GM06990 (cell line): Measurements from ENCODE around the gene CELF3.

ENCODE experiments used
- DNase-seq: peaks from one replicate; pipeline ENCODE4 v3.0.0-alpha.2; 2011; ENCODE audit not compliant: insufficient read length; ENCODE audit errors: extremely low read depth
- H3K27me3 ChIP-seq: replicated peaks from 2 replicates; pipeline ENCODE4 v1.6.0; 2011; ENCODE audit warnings: low read length; ENCODE audit not compliant: control insufficient read depth, insufficient read depth
- H3K36me3 ChIP-seq: 2 replicates; pipeline ENCODE4 v1.5.1; 2011; ENCODE audit warnings: low read length; ENCODE audit not compliant: control insufficient read depth, insufficient read depth
- H3K4me3 ChIP-seq: replicated peaks from 2 replicates; pipeline ENCODE4 v1.5.1; 2011; ENCODE audit warnings: low read depth, mild to moderate bottlenecking, control low read depth, low read length
- CTCF ChIP-seq: IDR thresholded peaks from 2 replicates; pipeline ENCODE4 v1.5.1; 2011; ENCODE audit warnings: low read length, control low read depth, mild to moderate bottlenecking, inconsistent platforms; ENCODE audit not compliant: insufficient read depth, poor library complexity, severe bottlenecking

CELF3 gene

GRCh38 chr1:151733126-151733525, 16.5 kb upstream of the CELF3 start:
- no peak for DNase-seq
- H3K4me3 ChIP-seq: no peak overlapping the region

GRCh38 chr1:151729966-151730291, 13.3 kb upstream of the CELF3 start:
- Histone ChIP-seq H3K36me3 (no peaks in the 10 kb centered on the region), H3K4me3 (no peak overlapping the region), H3K27me3 (no peaks in the 10 kb centered on the region; the same call in 1 of the 2 replicates)
- no peak for DNase-seq
- no peak for TF ChIP-seq CTCF

More at GRCh38 chr1:151733126-151733525, 16.5 kb upstream of the CELF3 start:
- Histone ChIP-seq H3K27me3 (no peaks in the 10 kb centered on the region; the same call in 1 of the 2 replicates), H3K36me3 (no peaks in the 10 kb centered on the region)
- TF ChIP-seq CTCF: no peak

- no peak for TF ChIP-seq CTCF
- Histone ChIP-seq H3K4me3 (no peak overlapping the region), H3K36me3 (no peaks in the 10 kb centered on the region), H3K27me3 (no peaks in the 10 kb centered on the region; the same call in 1 of the 2 replicates)
- DNase-seq: no peak
These were observed 12.8 kb upstream of the CELF3 start for GRCh38 chr1:151729157-151729965.

GRCh38 chr1:151728151-151729054, 11.8 kb upstream of the CELF3 start:
- no peak for DNase-seq
- no peak for TF ChIP-seq CTCF
- H3K4me3 ChIP-seq: no peak overlapping the region
- H3K36me3 ChIP-seq: no peaks in the 10 kb centered on the region
- no peaks in the 10 kb centered on the region; the same call in 1 of the 2 replicates for H3K27me3 ChIP-seq

GRCh38 chr1:151723726-151724370, 7.2 kb upstream of the CELF3 start:
- Histone ChIP-seq H3K36me3 (no peaks in the 10 kb centered on the region), H3K27me3 (no peaks in the 10 kb centered on the region), H3K4me3 (no peak overlapping the region)
- no peak for DNase-seq
- no peak for TF ChIP-seq CTCF
